PC-3 (cell line): Measurements from ENCODE around the gene TMEM158. TPM values are rescaled to one million over a fixed set of nuclear protein-coding genes. Genes with fewer than 3 reads are reported as not detected.

Experiments
- ATAC-seq: fragments of 200-7000 bp; cut with Tn5 transposase; 2 replicates; pipeline ENCODE4 v1.9.1; 2020; ENCODE audit warnings: mild to moderate bottlenecking, moderate library complexity
- BruUV-seq: library from RNA; stranded (reverse); fragments of 400-500 nt; replicated peaks from 2 replicates; lab custom pipeline; 2021; lab: Mats Ljungman, UMichigan
- CTCF ChIA-PET: fragments of 300-600 bp; sonication (Branson Sonifier 250); formaldehyde crosslinking; loops from one replicate; lab custom pipeline; 2022; ENCODE audit warnings: antibody characterized with exemption; lab: Charles Lee
- POLR2A ChIA-PET: fragments of 300-600 bp; sonication (Branson Sonifier 250); formaldehyde crosslinking; loops from one replicate; lab custom pipeline; 2022; ENCODE audit warnings: antibody characterized with exemption; ENCODE audit not compliant: unreplicated experiment; lab: Charles Lee
- DNase-seq: peaks from one replicate; pipeline ENCODE4 v3.0.0-alpha.2; 2015
- H2AFZ ChIP-seq: fragments of 300-600 bp; sonication (generic); 2 replicates; pipeline ENCODE4 v1.6.0; 2016; ENCODE audit warnings: antibody characterized with exemption, low read length
- H3F3A ChIP-seq: fragments of 300-600 bp; sonication (generic); one replicate; pipeline ENCODE4 v1.6.0; 2017; ENCODE audit warnings: antibody characterized with exemption, low read length, control low read depth, mild to moderate bottlenecking; ENCODE audit not compliant: unreplicated experiment
- H3K27ac ChIP-seq: fragments of 300-600 bp; sonication (generic); 2 replicates; pipeline ENCODE4 v1.5.1; 2016; ENCODE audit warnings: mild to moderate bottlenecking, low read length
- H3K27me3 ChIP-seq: fragments of 300-600 bp; sonication (generic); 2 replicates; pipeline ENCODE4 v1.6.1; 2016; ENCODE audit warnings: low read length, mixed read lengths
- H3K36me3 ChIP-seq: fragments of 300-600 bp; sonication (generic); 2 replicates; pipeline ENCODE4 v1.6.1; 2016; ENCODE audit warnings: low read depth, mixed run types, low read length, mixed read lengths
- H3K4me1 ChIP-seq: fragments of 300-600 bp; sonication (generic); 2 replicates; pipeline ENCODE4 v1.5.1; 2016; ENCODE audit warnings: low read length; ENCODE audit not compliant: insufficient read depth
- H3K4me2 ChIP-seq: fragments of 300-600 bp; sonication (generic); 2 replicates; pipeline ENCODE4 v1.6.0; 2016; ENCODE audit warnings: low read length
- H3K4me3 ChIP-seq: fragments of 300-600 bp; sonication (generic); 2 replicates; pipeline ENCODE4 v1.5.1; 2016; ENCODE audit warnings: mild to moderate bottlenecking, low read length, mixed read lengths
- H3K79me2 ChIP-seq: fragments of 300-600 bp; sonication (generic); 2 replicates; pipeline ENCODE4 v1.6.1; 2017; ENCODE audit warnings: low read length, mixed read lengths
- H3K9ac ChIP-seq: fragments of 300-600 bp; sonication (generic); 2 replicates; pipeline ENCODE4 v1.6.0; 2016; ENCODE audit warnings: mild to moderate bottlenecking, low read length
- H3K9me2 ChIP-seq: fragments of 300-600 bp; sonication (generic); replicated peaks from 2 replicates; pipeline ENCODE4 v1.6.1; 2016; ENCODE audit warnings: mixed run types, low read length, mixed read lengths
- H3K9me3 ChIP-seq: fragments of 300-600 bp; sonication (generic); 2 replicates; pipeline ENCODE4 v1.6.1; 2016; ENCODE audit warnings: low read length, mixed read lengths
- H4K20me1 ChIP-seq: fragments of 300-600 bp; sonication (generic); 2 replicates; pipeline ENCODE4 v1.6.1; 2016; ENCODE audit warnings: low read length, mixed read lengths
- EZH2 ChIP-seq: fragments of 300-600 bp; sonication (generic); IDR thresholded peaks from one replicate; pipeline ENCODE4 v1.6.1; 2017; ENCODE audit warnings: antibody characterized with exemption, mild to moderate bottlenecking, low read length; ENCODE audit not compliant: unreplicated experiment
- EZH2phosphoT487 ChIP-seq: fragments of 300-600 bp; sonication (generic); IDR thresholded peaks from 2 replicates; pipeline ENCODE4 v1.6.1; 2018; ENCODE audit warnings: mild to moderate bottlenecking, antibody characterized with exemption, low read length, borderline replicate concordance
- intact Hi-C: fragments of 100-400 bp; cut with micrococcal nuclease; formaldehyde crosslinking; loops from 2 replicates; pipeline ENCODE4 v1.9.0; 2023
- total RNA-seq: library from RNA; depleted of rRNA; stranded (reverse); fragments of >200 nt; gene quantifications from 2 replicates; pipeline ENCODE4 v1.2.3, GENCODE V29; 2014
- TF ChIP-seq, protein P1 (sequence below): fragments of 300-600 bp; sonication (generic); conservative IDR thresholded peaks from 2 replicates; pipeline ENCODE4 v1.5.1; 2017; ENCODE audit warnings: antibody characterized with exemption, low read depth, mild to moderate bottlenecking, low read length

TMEM158 gene
- total RNA-seq, 1 experiment from 2014 or later = 82.9 TPM

DNA sequence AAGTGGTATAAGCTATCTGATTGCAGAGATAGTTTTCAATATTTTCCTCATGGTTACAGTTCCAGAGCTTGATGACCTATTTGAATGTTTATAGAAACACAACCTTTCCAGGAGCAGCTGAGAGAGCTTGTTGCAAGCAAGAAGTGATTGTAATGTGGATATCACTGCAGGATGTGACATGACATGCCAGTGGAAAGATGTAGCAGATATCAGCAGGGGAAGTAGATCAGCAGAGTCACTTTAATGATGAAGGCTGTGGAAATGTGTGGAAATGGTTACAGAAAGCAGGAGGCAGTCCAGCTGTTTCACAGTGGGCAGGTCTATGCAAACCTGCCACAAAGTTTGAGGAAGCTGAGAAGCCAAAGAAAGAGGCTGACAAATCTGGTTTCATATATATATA, 21.0 kb downstream of the TMEM158 start:
- no peak for ATAC-seq
- Histone ChIP-seq H3K27me3 (no peaks in the 10 kb centered on the region), H3K4me3 (no peak overlapping the region), H3K4me2 (no peak overlapping the region), H3K27ac (no peak overlapping the region), H2AFZ (no peak overlapping the region), H3K9me2 (no peaks in the 10 kb centered on the region), H3K36me3 (no peaks in the 10 kb centered on the region), H4K20me1 (no peaks in the 10 kb centered on the region), H3K79me2 (no peaks in the 10 kb centered on the region), H3K9me3 (no peaks in the 10 kb centered on the region), H3K4me1 (peaks cover 23% of the 10 kb centered on the region), H3F3A (no peaks in the 10 kb centered on the region), H3K9ac (no peak overlapping the region)
- intact Hi-C loops = no loop called here
- TF ChIP-seq, protein P1, sequence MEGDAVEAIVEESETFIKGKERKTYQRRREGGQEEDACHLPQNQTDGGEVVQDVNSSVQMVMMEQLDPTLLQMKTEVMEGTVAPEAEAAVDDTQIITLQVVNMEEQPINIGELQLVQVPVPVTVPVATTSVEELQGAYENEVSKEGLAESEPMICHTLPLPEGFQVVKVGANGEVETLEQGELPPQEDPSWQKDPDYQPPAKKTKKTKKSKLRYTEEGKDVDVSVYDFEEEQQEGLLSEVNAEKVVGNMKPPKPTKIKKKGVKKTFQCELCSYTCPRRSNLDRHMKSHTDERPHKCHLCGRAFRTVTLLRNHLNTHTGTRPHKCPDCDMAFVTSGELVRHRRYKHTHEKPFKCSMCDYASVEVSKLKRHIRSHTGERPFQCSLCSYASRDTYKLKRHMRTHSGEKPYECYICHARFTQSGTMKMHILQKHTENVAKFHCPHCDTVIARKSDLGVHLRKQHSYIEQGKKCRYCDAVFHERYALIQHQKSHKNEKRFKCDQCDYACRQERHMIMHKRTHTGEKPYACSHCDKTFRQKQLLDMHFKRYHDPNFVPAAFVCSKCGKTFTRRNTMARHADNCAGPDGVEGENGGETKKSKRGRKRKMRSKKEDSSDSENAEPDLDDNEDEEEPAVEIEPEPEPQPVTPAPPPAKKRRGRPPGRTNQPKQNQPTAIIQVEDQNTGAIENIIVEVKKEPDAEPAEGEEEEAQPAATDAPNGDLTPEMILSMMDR = no peak
- no TSS peak for BruUV-seq
- ChIA-PET CTCF (interaction anchor here (1.5 kb wide), 1 partner anchor 165 kb away, joined by 4 read pairs; no protein-coding TSS in a partner anchor), POLR2A (interaction anchor here (0.6 kb wide), 1 partner anchor 60 kb away, joined by 4 read pairs; no protein-coding TSS in a partner anchor)
- no peak for DNase-seq

DNA sequence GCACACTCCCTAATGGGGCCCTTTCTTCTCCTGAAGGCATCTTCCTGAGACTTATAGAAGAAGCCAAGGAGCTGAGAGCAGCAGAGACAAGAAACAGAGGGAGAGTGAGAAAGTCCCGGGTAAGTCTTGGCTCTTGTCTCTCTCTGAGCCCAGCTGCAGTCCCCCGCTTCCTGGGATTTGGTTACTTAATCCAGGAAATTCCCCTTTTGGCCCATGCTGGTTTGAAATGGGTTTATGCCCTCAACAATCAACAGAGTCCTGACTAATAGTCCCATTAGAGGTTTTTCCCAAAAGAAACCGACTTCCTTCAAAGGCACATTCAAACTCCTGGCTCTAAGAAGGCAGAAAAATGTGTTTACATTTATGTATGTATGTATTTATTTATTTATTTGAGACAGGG, 22.0 kb downstream of the TMEM158 start:
- Histone ChIP-seq H3K4me2 (no peak overlapping the region), H3K4me3 (no peak overlapping the region), H2AFZ (peak overlapping the region; percentile 37; the same call in 1 of the 2 replicates), H3K27me3 (no peaks in the 10 kb centered on the region), H3K36me3 (no peaks in the 10 kb centered on the region), H3K27ac (peak overlapping the region; percentile 22; the same call in 1 of the 2 replicates), H3K9me3 (no peaks in the 10 kb centered on the region), H3F3A (peaks cover 7% of the 10 kb centered on the region), H4K20me1 (no peaks in the 10 kb centered on the region), H3K9me2 (no peaks in the 10 kb centered on the region), H3K9ac (no peak overlapping the region), H3K79me2 (no peaks in the 10 kb centered on the region), H3K4me1 (peaks cover 27% of the 10 kb centered on the region)
- CTCF ChIA-PET = interaction anchor here (1.5 kb wide), 1 partner anchor 164 kb away, joined by 4 read pairs; no protein-coding TSS in a partner anchor
- intact Hi-C loops = no loop called here
- TF ChIP-seq EZH2 (no peak), EZH2phosphoT487 (no peak)
- TF ChIP-seq, protein P1 = no peak
- DNase-seq (peak; percentile 43), ATAC-seq (no peak)
- BruUV-seq = no TSS peak
- POLR2A ChIA-PET = no interaction called here
